22Rv1 (cell line): ENCODE data around the gene KRT14.
A peak's percentile ranks its signal among the peaks of the same experiment; 100 is the strongest.
"Not testable (repeated sequence)": the region's sequence is repeated elsewhere in the genome, so short reads cannot be mapped to it uniquely, and the experiment has no call there.

Experiments used
- H3K27ac ChIP-seq: fragments of 450-650 bp; 2 replicates; pipeline ENCODE4 v1.5.1; 2017
- ZFX ChIP-seq: fragments of 450-650 bp; IDR thresholded peaks from 2 replicates; pipeline ENCODE4 v1.6.1; 2017; ENCODE audit warnings: antibody characterized with exemption, borderline replicate concordance
- TF ChIP-seq, protein P1 (sequence below): fragments of 450-650 bp; IDR thresholded peaks from 2 replicates; pipeline ENCODE4 v1.5.1; 2017; ENCODE audit warnings: mild to moderate bottlenecking

KRT14 gene

DNA sequence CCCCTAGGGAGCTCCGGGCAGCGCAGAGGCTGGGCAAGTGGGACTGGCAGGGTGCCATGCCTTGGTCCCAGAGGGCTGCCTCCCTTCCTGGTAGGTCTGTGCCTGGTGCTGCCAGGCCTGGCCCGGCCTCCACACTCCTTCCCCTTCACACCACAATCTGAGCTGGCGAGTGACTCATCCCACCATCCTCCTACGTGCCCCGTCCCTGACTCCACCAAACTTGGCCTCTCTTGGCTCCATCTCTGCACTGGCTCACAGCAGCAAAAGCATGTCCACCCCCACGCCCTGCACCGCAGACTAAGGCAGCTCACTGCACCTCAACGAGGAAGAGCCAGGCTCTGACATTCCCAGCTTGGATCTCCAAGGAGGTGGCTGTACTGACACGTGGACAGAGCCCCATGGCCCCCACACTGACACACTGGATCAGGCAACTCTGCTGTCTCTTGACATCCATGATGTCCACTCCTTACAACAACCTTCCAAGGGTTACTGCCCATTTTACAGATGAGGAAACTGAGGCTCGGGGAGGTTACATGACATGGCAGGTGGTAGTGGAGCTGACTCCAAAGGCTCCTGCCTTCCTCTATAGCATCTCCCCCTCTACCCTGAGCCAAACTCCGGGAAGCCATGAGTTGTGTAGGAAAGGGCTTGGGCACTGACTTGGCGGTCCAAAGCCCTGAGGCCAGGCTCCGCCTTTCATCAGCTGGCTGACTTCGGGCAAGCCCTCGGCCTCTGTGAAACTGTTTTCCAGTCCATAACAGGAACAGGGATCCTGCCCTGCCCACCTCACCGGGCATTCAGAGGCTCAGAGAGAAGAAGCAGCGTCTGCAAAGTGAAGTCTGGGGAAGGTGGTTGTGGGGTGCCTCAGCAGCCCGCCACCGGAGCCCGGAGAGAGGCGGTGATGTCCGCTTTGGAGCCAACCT, 38.5 kb downstream of the KRT14 start:
- peak overlapping the region; percentile 55 for H3K27ac ChIP-seq
- TF ChIP-seq, protein P1, sequence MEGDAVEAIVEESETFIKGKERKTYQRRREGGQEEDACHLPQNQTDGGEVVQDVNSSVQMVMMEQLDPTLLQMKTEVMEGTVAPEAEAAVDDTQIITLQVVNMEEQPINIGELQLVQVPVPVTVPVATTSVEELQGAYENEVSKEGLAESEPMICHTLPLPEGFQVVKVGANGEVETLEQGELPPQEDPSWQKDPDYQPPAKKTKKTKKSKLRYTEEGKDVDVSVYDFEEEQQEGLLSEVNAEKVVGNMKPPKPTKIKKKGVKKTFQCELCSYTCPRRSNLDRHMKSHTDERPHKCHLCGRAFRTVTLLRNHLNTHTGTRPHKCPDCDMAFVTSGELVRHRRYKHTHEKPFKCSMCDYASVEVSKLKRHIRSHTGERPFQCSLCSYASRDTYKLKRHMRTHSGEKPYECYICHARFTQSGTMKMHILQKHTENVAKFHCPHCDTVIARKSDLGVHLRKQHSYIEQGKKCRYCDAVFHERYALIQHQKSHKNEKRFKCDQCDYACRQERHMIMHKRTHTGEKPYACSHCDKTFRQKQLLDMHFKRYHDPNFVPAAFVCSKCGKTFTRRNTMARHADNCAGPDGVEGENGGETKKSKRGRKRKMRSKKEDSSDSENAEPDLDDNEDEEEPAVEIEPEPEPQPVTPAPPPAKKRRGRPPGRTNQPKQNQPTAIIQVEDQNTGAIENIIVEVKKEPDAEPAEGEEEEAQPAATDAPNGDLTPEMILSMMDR: no peak
- no peak for TF ChIP-seq ZFX

DNA sequence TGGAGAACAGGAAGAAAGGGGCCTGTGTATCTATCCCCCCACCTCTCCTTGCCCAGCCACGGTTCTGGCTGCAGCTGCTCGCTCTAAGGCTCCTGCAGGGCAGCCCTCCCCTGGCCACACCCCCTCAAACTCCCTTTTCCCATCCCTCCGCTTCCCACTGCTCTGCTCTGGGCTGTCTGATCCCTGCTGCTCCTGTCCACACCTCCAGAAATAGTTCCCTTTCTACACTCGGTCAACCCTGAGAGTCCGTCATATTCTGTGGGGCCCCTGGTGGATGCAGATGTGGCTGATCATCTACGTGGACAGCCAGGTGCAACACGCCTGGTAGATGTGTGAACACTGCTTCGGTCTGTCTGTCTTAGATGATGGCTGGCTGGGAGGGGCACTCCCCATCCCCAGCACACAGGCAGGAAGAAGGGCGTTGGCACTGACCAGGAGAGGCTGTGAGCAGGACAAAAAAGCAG, 39.3 kb downstream of the KRT14 start:
- H3K27ac ChIP-seq: no peak overlapping the region

DNA sequence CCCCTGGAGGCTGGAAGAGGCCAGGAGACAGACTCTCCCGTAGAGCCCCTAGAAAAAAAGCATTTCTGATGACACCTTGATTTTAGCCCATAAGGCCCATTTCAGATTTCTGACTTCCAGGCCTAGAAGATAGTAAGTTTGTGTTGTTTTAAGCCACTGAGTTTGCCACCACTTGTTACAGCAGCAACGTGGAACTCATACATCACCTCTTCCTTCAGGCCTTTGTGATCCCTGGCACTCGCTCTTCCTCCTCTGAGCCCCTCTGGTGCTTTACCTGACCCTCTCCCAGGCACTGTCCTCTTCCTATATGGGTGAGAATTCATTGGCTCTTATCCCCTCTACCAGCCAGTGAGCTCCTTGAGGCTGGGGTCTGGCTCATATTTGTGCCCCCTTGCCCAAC, 39.9 kb downstream of the KRT14 start:
- H3K27ac ChIP-seq: no peak overlapping the region
- TF ChIP-seq, protein P1: no peak
- no peak for TF ChIP-seq ZFX

More for the DNA sequence above, 39.3 kb downstream of the KRT14 start:
- TF ChIP-seq ZFX: no peak

DNA sequence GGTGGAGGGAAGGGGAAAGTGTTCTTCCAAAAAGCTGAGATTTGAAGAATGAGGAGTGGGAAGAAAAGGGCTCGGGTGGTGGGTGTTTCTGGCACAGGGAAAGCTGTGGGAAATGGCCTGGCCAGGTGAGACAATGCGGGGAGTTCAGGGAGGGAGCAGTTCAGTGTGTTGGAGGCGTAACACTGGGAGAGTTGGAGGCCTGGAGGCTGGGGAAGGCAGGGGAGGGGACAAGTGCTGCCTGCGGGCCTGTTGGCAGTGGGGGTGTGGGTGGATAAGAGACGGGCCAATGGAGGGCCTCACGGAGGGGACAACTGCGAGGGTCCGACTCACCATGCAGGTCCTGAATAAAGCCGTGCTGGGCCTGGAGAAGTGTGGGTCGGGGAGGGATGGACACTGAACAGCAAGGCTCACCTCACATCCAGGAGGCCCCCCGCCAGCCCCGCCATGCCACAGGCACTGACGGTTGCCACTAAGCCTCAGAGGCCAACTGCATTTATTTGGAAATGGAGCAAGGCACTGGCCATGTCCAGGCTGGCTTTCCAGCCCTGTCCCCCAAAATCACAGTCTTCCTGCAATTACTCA, 40.8 kb downstream of the KRT14 start:
- no peak overlapping the region for H3K27ac ChIP-seq
- TF ChIP-seq, protein P1: no peak
- no peak for TF ChIP-seq ZFX

DNA sequence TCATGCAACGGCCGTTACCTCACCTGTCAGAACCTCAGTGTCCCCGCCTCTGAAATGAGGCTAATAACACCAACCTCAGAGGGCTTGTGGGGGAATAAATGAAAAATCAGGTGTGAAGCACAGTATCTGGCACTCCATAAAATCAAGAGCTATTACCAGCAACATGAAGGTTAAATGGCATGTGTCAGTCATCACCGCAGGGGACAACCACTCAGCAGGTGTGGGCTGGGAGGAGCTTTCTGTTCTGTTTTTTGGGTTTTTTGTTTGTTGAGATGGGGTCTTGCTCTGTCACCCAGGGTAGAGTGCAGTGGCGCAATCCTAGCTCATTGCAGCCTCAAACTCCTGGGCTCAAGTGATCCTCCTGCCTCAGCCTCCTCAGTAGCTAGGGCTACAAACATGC, 41.8 kb downstream of the KRT14 start:
- H3K27ac ChIP-seq: no peak overlapping the region

DNA sequence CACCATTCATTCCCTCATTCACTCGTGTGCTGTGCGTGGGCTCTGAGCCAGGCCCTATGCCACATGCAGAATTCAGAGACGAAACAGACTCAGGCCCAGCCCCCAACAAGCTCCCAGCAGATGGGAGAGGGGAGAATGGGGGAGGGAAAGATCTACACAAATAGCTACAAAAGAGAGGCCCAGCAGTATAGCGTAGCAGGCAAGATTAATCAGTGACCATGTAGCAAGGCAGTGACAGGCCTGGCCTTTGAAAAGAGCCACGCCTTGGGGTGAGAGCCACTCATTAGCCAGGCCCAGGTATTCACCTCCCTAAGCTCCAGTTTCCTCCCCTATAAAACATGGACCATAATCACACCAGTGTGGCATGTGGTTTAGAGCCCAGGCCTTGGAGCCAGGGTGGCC, 42.2 kb downstream of the KRT14 start:
- TF ChIP-seq, protein P1: no peak
- no peak for TF ChIP-seq ZFX
- no peak overlapping the region for H3K27ac ChIP-seq

More for the DNA sequence above, 41.8 kb downstream of the KRT14 start:
- TF ChIP-seq, protein P1: no peak
- TF ChIP-seq ZFX: no peak

DNA sequence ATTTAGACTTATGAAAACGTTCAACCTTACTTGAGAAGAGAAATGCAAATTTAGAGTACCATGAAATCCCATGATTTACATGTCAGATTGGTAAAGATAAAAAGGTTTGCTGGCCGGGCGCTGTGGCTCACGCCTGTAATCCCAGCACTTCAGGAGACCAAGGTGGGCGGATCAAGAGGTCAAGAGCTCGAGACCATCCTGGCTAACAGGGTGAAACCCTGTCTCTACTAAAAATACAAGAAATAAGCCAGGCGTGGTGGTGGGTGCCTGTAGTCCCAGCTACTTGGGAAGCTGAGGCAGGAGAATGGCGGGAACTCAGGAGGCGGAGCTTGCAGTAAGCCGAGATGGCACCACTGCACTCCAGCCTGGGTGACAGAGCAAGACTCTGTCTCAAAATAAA, 43.9 kb downstream of the KRT14 start:
- not testable (repeated sequence) for H3K27ac ChIP-seq

DNA sequence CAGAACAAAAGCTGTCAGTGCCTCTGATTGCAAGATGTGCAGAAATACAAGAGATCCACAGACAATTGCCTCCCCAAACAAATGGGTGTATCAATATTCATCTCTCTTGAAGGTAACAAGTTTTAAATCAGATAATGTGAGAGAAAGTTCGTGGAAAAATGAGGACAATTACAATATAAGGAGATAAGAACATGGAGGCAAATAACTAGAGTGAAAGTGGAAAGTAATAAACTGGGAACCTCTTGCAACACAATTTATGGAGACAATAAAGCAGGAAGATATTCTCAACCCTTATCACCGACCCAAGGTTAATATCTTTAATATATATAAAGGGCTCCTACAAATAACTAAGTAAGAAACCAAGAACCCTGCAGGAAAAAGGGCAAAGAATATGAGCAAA, 44.3 kb downstream of the KRT14 start:
- TF ChIP-seq, protein P1: no peak
- no peak for TF ChIP-seq ZFX
- H3K27ac ChIP-seq: no peak overlapping the region
